ENCODE results near the gene LTBP4. TPM values are rescaled to one million over a fixed set of nuclear protein-coding genes. Genes with fewer than 3 reads are reported as not detected.

Gene LTBP4
- total and polyA plus RNA-seq, 2 of the 13 experiments (the other 11 are each of a cell fraction or from before 2014, with no cell fraction given) = 0.86 to 2.3 TPM

GRCh38 chr19:40605216-40605971 is 4.2 kb downstream of the LTBP4 start (continued):
- TF ChIP-seq ZBTB4 (CRISPR knock-in tag; IDR thresholded peaks at IDR 0.05; ENCODE audit: borderline replicate concordance) (0 out of 2 replicates have a peak, but pooled peaks have one; percentile 1), ASH2L (IDR thresholded peaks at IDR 0.05; ENCODE audit: insufficient read length, low read depth, low read length) (no peak), IRX3 (CRISPR knock-in tag; IDR thresholded peaks at IDR 0.05; ENCODE audit: borderline replicate concordance, low read depth) (no peak), PPARG (CRISPR knock-in tag; conservative IDR thresholded peaks at IDR 0.05) (no peak), ZNF496 (CRISPR knock-in tag; IDR thresholded peaks at IDR 0.05; ENCODE audit: insufficient replicate concordance) (no peak), ZNF260 (CRISPR knock-in tag; IDR thresholded peaks at IDR 0.05; ENCODE audit: borderline replicate concordance, low read depth) (0 out of 2 replicates have a peak, but pooled peaks have one; percentile 19), GABPB1 (CRISPR knock-in tag; IDR thresholded peaks at IDR 0.05) (peak; percentile 82; the same call in 1 of the 2 replicates), ZBTB42 (CRISPR knock-in tag; IDR thresholded peaks at IDR 0.05) (0 out of 2 replicates have a peak, but pooled peaks have one; percentile 47), BATF2 (CRISPR knock-in tag; IDR thresholded peaks at IDR 0.05) (0 out of 2 replicates have a peak, but pooled peaks have one; percentile 59), NFAT5 (CRISPR knock-in tag; IDR thresholded peaks at IDR 0.05) (no peak), MEIS1 (CRISPR knock-in tag; IDR thresholded peaks at IDR 0.05; ENCODE audit: borderline replicate concordance) (no peak), ZNF850 (CRISPR knock-in tag; conservative IDR thresholded peaks at IDR 0.05) (no peak), GATAD2A (CRISPR knock-in tag; IDR thresholded peaks at IDR 0.05) (no peak), ZNF547 (CRISPR knock-in tag; IDR thresholded peaks at IDR 0.05) (0 out of 2 replicates have a peak, but pooled peaks have one; percentile 66), SP2 (CRISPR knock-in tag; IDR thresholded peaks at IDR 0.05) (no peak), ZXDC (CRISPR knock-in tag; IDR thresholded peaks at IDR 0.05) (0 out of 2 replicates have a peak, but pooled peaks have one; percentile 26)

Data from HepG2 (cell line).